NCI-H2196 treated with DMSO at 0.1 percent for 48 hours (cell line): ENCODE data around the gene MYL3.

Experiments
- DNase-seq: peaks from one replicate; lab custom pipeline; 2025; ENCODE audit not compliant: unreplicated experiment; lab: John Stamatoyannopoulos, UW

MYL3 gene

GRCh38 chr3:46865546-46865945 lies 2.3 kb upstream of the MYL3 start:
- DNase-seq, result no peak

GRCh38 chr3:46865031-46865507 lies 1.8 kb upstream of the MYL3 start:
- DNase-seq, result no peak

GRCh38 chr3:46864061-46864881 lies 1.0 kb upstream of the MYL3 start:
- DNase-seq, result no peak

- DNase-seq, result no peak
Measured at GRCh38 chr3:46862369-46863025, 747 bp downstream of the MYL3 start.

- DNase-seq, result no peak
Measured at GRCh38 chr3:46861605-46862368, 1.5 kb downstream of the MYL3 start.

GRCh38 chr3:46860810-46861604 lies 2.2 kb downstream of the MYL3 start:
- DNase-seq, result no peak

- DNase-seq, result no peak
Measured at GRCh38 chr3:46860017-46860809, 3.0 kb downstream of the MYL3 start.

GRCh38 chr3:46859001-46859710 lies 4.1 kb downstream of the MYL3 start:
- DNase-seq, result no peak

- no peak for DNase-seq
Measured at GRCh38 chr3:46858456-46858855, 4.8 kb downstream of the MYL3 start.

- DNase-seq, result no peak
Measured at GRCh38 chr3:46857485-46858341, 5.5 kb downstream of the MYL3 start.

GRCh38 chr3:46856576-46857471 lies 6.4 kb downstream of the MYL3 start:
- DNase-seq, result no peak

GRCh38 chr3:46854555-46854991 lies 8.7 kb downstream of the MYL3 start:
- no peak for DNase-seq

- no peak for DNase-seq
Measured at GRCh38 chr3:46853441-46854415, 9.5 kb downstream of the MYL3 start.

- DNase-seq, result no peak
Measured at GRCh38 chr3:46852839-46853355, 10.3 kb downstream of the MYL3 start.

GRCh38 chr3:46852334-46852720 lies 10.9 kb downstream of the MYL3 start:
- DNase-seq, result no peak
